ENCODE results near the gene PAQR9.

DNA sequence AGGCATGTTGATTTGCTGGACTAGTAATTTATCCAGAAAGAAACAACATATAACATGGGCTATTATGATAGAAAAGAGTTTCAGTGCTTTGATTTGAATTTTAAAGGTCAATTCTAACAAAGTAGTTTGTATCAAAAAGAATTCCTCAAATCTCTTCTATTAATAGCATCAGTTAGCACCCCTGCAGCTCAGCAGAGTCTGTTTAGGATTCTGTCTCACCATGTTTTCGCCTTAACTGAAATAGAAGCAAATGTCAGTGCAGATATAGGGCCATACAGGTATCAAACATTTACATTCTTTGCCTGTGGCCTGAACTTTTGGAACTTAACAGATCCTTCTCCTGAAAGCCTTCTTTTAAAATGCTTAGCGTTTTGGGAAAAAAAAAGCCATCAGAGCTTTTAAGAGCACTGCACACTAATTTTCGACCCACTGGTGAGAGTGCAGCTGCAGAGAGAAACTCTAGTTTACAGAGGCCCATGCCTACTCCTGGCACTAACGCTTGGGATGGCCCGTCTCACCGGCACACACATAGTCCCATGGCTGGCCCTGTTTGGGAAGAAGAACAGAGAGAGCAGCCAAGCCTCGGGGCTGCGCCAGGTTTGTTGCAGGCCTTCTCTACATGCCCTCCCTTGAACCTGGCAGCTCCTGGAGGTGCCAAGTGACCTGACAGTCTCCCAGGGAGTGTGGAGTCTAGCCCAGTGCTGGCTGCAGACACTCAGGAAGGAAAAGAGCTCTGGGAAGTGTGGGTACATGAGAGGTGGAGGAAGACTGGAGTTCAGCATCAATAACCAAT, 9.9 kb upstream of the PAQR9 start:
- TF ChIP-seq CTCF (IDR thresholded peaks at IDR 0.05) (no peak), POLR2A (IDR thresholded peaks at IDR 0.05) (no peak)
